Smooth muscle cell (in vitro differentiated cells): ENCODE data around the gene APEX1. TPM values are rescaled to one million over a fixed set of nuclear protein-coding genes. Genes with fewer than 3 reads are reported as not detected.

Experiments used
- DNase-seq: peaks from one replicate; lab custom pipeline; 2025; ENCODE audit not compliant: unreplicated experiment; lab: John Stamatoyannopoulos, UW
- H2AFZ ChIP-seq: fragments of 200-600 bp; sonication (generic); 2 replicates; pipeline ENCODE4 v1.6.0; 2016; ENCODE audit warnings: antibody characterized with exemption, low read depth, mild to moderate bottlenecking
- H3F3A ChIP-seq: fragments of 200-600 bp; sonication (generic); 2 replicates; pipeline ENCODE4 v1.6.0; 2017; ENCODE audit warnings: antibody characterized with exemption, low read depth
- H3K27ac ChIP-seq: fragments of 200-600 bp; sonication (generic); 2 replicates; pipeline ENCODE4 v1.5.1; 2016; ENCODE audit warnings: low read depth, mild to moderate bottlenecking
- H3K27me3 ChIP-seq: fragments of 200-600 bp; sonication (generic); 2 replicates; pipeline ENCODE4 v1.6.1; 2016; ENCODE audit warnings: low read depth, mild to moderate bottlenecking
- H3K36me3 ChIP-seq: fragments of 200-600 bp; sonication (generic); 2 replicates; pipeline ENCODE4 v1.5.1; 2016; ENCODE audit warnings: low read depth
- H3K4me1 ChIP-seq: fragments of 200-600 bp; sonication (generic); 2 replicates; pipeline ENCODE4 v1.5.1; 2016; ENCODE audit warnings: low read depth
- H3K4me2 ChIP-seq: fragments of 200-600 bp; sonication (generic); 2 replicates; pipeline ENCODE4 v1.6.0; 2016; ENCODE audit warnings: mild to moderate bottlenecking
- H3K4me3 ChIP-seq: fragments of 200-600 bp; sonication (generic); 2 replicates; pipeline ENCODE4 v1.5.1; 2016; ENCODE audit warnings: mild to moderate bottlenecking
- H3K79me2 ChIP-seq: fragments of 200-600 bp; sonication (generic); 2 replicates; pipeline ENCODE4 v1.6.0; 2016; ENCODE audit warnings: low read depth, mild to moderate bottlenecking
- H3K9ac ChIP-seq: fragments of 200-600 bp; sonication (generic); 2 replicates; pipeline ENCODE4 v1.6.0; 2016; ENCODE audit warnings: low read depth
- H3K9me3 ChIP-seq: fragments of 200-600 bp; sonication (generic); replicated peaks from 2 replicates; pipeline ENCODE4 v1.5.1; 2016; ENCODE audit warnings: low read depth
- H4K20me1 ChIP-seq: fragments of 200-600 bp; sonication (generic); 2 replicates; pipeline ENCODE4 v1.6.0; 2016; ENCODE audit warnings: low read depth
- CTCF ChIP-seq: fragments of 200-600 bp; sonication (generic); IDR thresholded peaks from 2 replicates; pipeline ENCODE4 v1.5.1; 2017; ENCODE audit warnings: borderline replicate concordance, mild to moderate bottlenecking, antibody characterized with exemption; ENCODE audit not compliant: insufficient read depth, poor library complexity, severe bottlenecking
- WGBS: methylation state at CpG from one replicate; pipeline ENCODE4 v1.1.7; 2016; ENCODE audit warnings: low lambda C conversion rate; 5-methylcytosine and 5-hydroxymethylcytosine counted together
- polyA plus RNA-seq: library from polyadenylated mRNA; unstranded; fragments of >200 nt; fragmentation: Nextera tagmentation; extraction: Ambion mirVana; gene quantifications from 2 replicates; pipeline ENCODE4 v1.2.1, GENCODE V29; 2016
- total RNA-seq: library from RNA; depleted of rRNA; stranded (reverse); fragments of >200 nt; gene quantifications from 2 replicates; pipeline ENCODE4 v1.2.3, GENCODE V29; 2014

The APEX1 gene
- total and polyA plus RNA-seq, 2 experiments from 2014 or later = 81.6 to 116 TPM

- Histone ChIP-seq H2AFZ (no peak overlapping the region), H3K4me2 (no peak overlapping the region), H3K9ac (no peak overlapping the region), H3K27ac (no peak overlapping the region), H3K9me3 (no peaks in the 10 kb centered on the region), H3K4me3 (no peak overlapping the region), H3K27me3 (no peaks in the 10 kb centered on the region), H3K36me3 (peaks cover 14% of the 10 kb centered on the region), H3F3A (peaks cover 10% of the 10 kb centered on the region), H4K20me1 (peaks cover 4% of the 10 kb centered on the region), H3K79me2 (peaks cover 4% of the 10 kb centered on the region), H3K4me1 (peaks cover 10% of the 10 kb centered on the region)
- no peak for TF ChIP-seq CTCF
- no peak for DNase-seq
- 91% methylated on average over 2 of the region's 2 CpGs for WGBS
Observed at GRCh38 chr14:20472536-20473169, 17.6 kb downstream of the APEX1 start.

- no peaks in the 10 kb centered on the region for H3K79me2 ChIP-seq
- H3K9me3 ChIP-seq = no peaks in the 10 kb centered on the region
- 75% methylated on average over 5 of the region's 5 CpGs for WGBS
- TF ChIP-seq CTCF = no peak
- H3K27me3 ChIP-seq = no peaks in the 10 kb centered on the region
- H3K4me1 ChIP-seq = peaks cover 6% of the 10 kb centered on the region
- H3K9ac ChIP-seq = no peak overlapping the region
- peak overlapping the region; percentile 68 for H3K27ac ChIP-seq
- H4K20me1 ChIP-seq = peaks cover 4% of the 10 kb centered on the region
- no peak for DNase-seq
- no peak overlapping the region for H3K4me2 ChIP-seq
- H3K4me3 ChIP-seq = no peak overlapping the region
- H2AFZ ChIP-seq = no peak overlapping the region
- peaks cover 10% of the 10 kb centered on the region for H3F3A ChIP-seq
- peaks cover 14% of the 10 kb centered on the region for H3K36me3 ChIP-seq
Observed at GRCh38 chr14:20476776-20477175, 21.8 kb downstream of the APEX1 start.

- 4% methylated on average over 1 of the region's 1 CpG for WGBS
- Histone ChIP-seq H3F3A (peaks cover 10% of the 10 kb centered on the region), H3K27me3 (no peaks in the 10 kb centered on the region), H4K20me1 (no peaks in the 10 kb centered on the region), H3K4me2 (peak overlapping the region; percentile 64), H3K9ac (no peak overlapping the region), H3K79me2 (no peaks in the 10 kb centered on the region), H3K4me3 (no peak overlapping the region), H3K9me3 (no peaks in the 10 kb centered on the region), H2AFZ (no peak overlapping the region), H3K4me1 (peaks cover 6% of the 10 kb centered on the region), H3K27ac (peak overlapping the region; percentile 68), H3K36me3 (peaks cover 14% of the 10 kb centered on the region)
- no peak for TF ChIP-seq CTCF
- DNase-seq = peak; percentile 3
Observed at GRCh38 chr14:20477211-20477876, 22.3 kb downstream of the APEX1 start.
